Nephron (organoid): ENCODE data around the gene ADSS1.
A peak's percentile ranks its signal among the peaks of the same experiment; 100 is the strongest.

Experiments
- H3K27ac Mint-ChIP-seq, 3 experiments: 2 replicates each; pipeline ENCODE4 v1.8.0; 2020; ENCODE audit warnings: mixed read lengths in 3 of 3, mild to moderate bottlenecking in 2 of 3, moderate library complexity in 1 of 3
- H3K27me3 Mint-ChIP-seq: 2 replicates; pipeline ENCODE4 v1.8.0; 2021; ENCODE audit warnings: low read depth, mild to moderate bottlenecking, moderate library complexity, mixed read lengths
- H3K36me3 Mint-ChIP-seq: 2 replicates; pipeline ENCODE4 v1.8.0; 2020; ENCODE audit warnings: low read depth, mixed read lengths
- H3K4me1 Mint-ChIP-seq: 2 replicates; pipeline ENCODE4 v1.8.0; 2020; ENCODE audit warnings: mixed read lengths
- H3K4me3 Mint-ChIP-seq, 3 experiments: 2 replicates each; pipeline ENCODE4 v1.8.0; 2020; ENCODE audit warnings: mild to moderate bottlenecking in 3 of 3, mixed read lengths in 3 of 3, moderate library complexity in 2 of 3
- H3K9me3 Mint-ChIP-seq: 2 replicates; pipeline ENCODE4 v1.8.0; 2020; ENCODE audit warnings: mixed read lengths
- TF ChIP-seq, protein P1 (sequence below), 3 experiments: fragments of 200-600 bp; sonication (generic); IDR thresholded peaks; one replicate each; pipeline ENCODE4 v1.5.0; 2021; ENCODE audit warnings: antibody characterized with exemption in 3 of 3; ENCODE audit not compliant: unreplicated experiment in 3 of 3

Gene ADSS1

DNA sequence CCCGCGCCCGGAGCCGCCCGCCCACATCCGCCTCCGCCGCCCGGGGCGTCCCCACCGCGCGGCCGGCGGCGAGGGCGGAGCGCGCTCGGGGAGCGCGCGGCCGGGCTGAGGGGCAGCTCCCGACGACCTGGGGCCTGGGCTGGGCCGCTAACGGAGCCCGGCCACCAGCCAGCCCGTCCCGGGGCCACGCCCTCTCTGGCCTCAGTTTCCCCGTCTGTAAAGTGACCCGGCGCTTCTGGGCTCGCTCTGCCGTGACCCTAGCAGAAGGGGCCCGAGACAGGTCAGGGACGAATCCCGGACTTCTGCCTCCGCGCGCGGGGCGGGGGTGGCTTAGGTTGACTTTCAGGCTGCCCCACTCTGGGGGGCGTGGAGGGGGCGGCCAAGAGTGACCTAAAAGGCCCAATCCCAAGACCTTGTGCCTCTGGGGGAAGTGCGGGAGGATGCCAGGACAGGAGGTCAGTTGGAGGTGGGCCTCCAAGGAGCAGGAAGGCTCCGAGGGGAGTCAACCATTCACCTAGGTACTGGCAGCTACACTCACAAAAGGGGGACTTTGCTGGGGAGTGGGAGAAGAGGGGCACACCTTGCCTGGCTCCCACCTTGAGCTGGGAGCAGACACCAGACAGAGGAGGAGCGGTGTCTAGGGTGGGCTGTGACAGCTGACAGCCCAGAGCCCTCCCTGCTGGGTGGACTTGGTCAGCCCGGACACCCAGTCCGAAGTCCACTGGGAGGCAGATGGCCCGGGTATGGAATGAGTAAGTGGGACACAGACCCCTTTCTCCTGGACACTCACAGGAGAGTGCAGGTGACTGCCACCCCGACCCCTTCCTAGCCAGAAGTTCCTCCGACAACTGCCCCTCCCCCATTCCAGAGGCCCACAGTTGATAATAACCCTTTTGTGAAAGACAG is 72.0 kb downstream of the ADSS1 start:
- Mint-ChIP-seq H3K9me3 (no peaks in the 10 kb centered on the region), H3K27ac (peak overlapping the region; percentile 54 to 78 (median 70)), H3K27me3 (peaks cover 4% of the 10 kb centered on the region), H3K4me3 (peak overlapping the region; percentile 76 to 86 (median 83)), H3K36me3 (peaks cover 4% of the 10 kb centered on the region), H3K4me1 (peaks cover 36% of the 10 kb centered on the region)
- TF ChIP-seq, protein P1, sequence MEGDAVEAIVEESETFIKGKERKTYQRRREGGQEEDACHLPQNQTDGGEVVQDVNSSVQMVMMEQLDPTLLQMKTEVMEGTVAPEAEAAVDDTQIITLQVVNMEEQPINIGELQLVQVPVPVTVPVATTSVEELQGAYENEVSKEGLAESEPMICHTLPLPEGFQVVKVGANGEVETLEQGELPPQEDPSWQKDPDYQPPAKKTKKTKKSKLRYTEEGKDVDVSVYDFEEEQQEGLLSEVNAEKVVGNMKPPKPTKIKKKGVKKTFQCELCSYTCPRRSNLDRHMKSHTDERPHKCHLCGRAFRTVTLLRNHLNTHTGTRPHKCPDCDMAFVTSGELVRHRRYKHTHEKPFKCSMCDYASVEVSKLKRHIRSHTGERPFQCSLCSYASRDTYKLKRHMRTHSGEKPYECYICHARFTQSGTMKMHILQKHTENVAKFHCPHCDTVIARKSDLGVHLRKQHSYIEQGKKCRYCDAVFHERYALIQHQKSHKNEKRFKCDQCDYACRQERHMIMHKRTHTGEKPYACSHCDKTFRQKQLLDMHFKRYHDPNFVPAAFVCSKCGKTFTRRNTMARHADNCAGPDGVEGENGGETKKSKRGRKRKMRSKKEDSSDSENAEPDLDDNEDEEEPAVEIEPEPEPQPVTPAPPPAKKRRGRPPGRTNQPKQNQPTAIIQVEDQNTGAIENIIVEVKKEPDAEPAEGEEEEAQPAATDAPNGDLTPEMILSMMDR (IDR thresholded peaks at IDR 0.05; ENCODE audit: unreplicated experiment in 3 of 3), result no peak

DNA sequence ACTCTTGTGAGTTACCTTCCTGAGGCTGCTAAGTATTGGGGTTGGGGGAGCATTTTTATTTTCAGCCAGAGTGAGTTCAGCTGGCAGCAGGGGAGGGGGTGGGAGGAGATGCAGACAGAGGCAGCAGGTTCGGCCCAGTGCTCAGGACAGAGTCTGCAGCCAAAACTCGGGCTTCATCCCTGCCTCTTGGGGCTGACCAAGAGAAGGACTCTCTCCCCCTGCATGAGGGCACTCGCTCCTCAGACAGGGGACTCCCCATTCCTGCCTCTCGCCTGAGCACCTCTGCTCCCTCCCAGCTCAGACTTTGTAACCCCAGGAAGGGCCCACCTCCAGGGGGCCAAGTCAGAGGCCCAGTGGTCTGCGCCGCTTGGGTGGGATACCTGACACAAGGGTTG is 72.7 kb downstream of the ADSS1 start:
- Mint-ChIP-seq H3K9me3 (no peaks in the 10 kb centered on the region), H3K27me3 (peaks cover 4% of the 10 kb centered on the region), H3K4me3 (peak overlapping the region; percentile 76 to 86 (median 83)), H3K36me3 (no peaks in the 10 kb centered on the region), H3K4me1 (peaks cover 32% of the 10 kb centered on the region), H3K27ac (peak overlapping the region; percentile 54 to 78 (median 70))
- TF ChIP-seq, protein P1 (IDR thresholded peaks at IDR 0.05; ENCODE audit: unreplicated experiment in 3 of 3), result no peak
